GM21515 (cell line): ENCODE data around the gene INSC.

Source experiments
- ATAC-seq: cut with Tn5 transposase; IDR thresholded peaks from one replicate; pipeline ENCODE4 v1.9.1; 2021; ENCODE audit not compliant: unreplicated experiment

The INSC gene

GRCh38 chr11:15145151-15145550 is 30.4 kb downstream of the INSC start:
- ATAC-seq = no peak

DNA sequence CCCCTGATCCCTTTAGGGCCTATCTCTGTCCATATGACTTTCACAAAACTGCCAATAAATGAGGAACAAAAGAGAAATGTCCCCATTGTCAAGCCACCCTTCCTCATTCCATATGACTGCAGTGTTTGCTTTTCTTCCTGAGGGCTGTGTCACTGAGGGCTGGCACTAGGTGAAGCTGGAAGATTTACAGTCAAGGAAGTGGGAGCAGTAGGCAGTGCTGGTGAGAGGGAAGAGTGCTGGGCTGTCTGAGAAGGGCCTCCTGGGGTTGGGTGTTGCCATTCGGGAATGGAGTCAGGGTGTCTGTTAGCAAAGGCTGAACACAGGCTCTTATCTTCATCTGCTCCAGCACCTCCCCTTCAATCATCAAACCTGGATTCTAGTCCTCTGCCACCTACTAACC is 30.9 kb downstream of the INSC start:
- ATAC-seq = no peak

DNA sequence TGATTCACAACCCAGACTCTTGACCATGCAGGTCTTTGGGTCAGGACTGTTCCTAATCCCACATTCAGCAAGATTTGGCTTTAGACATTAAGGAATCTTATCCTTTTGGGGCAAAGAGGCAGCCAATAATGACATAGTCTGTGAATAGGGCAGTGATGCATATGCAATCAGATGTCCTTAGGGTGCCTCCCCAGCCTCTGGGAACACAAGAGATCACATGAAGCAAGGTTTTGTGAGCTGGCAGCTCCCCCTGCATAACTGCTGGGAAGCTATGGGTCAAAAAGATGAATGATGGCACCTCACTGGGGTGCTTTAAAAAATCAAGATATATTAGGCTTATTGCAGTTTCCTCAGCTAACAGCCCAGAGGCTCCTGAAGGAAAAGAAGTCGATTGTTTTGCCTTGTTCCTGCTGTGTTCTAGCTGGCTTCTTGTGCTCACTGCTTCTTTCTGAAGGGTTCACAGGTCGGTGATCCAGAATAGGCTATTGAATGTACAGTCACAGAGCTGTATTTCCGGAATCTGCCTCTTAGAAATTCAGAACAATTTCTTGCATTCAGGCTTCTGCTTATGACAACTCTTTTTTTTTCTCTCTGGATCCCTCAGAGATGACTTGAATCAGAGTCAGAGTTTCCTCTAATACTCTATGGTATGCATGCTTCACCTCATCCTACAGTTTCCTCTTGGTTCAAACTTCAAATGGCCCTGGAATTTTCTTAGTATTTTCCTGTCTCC is 31.7 kb downstream of the INSC start:
- no peak for ATAC-seq

GRCh38 chr11:15148169-15148568 is 33.4 kb downstream of the INSC start:
- ATAC-seq = no peak

GRCh38 chr11:15149050-15149449 is 34.3 kb downstream of the INSC start:
- no peak for ATAC-seq

DNA sequence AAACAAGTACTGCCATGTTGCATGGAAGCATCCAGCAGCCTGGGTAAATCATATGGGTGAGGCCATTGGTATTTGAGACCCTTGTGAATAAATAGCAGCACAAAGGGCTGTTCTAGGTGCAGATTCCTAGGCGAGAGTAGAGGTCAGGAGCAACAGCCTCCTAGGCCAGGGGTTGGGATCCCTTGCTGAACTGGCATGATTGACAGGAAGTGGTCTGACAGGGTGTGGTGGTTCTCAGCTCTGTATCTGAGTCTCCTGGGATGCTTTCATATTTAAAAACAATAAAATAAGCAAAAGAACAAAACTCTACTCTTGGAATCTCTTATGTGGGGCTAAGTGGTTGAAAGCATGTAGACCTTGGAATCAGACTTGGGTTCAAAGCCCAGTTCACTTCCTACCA is 35.8 kb downstream of the INSC start:
- no peak for ATAC-seq

DNA sequence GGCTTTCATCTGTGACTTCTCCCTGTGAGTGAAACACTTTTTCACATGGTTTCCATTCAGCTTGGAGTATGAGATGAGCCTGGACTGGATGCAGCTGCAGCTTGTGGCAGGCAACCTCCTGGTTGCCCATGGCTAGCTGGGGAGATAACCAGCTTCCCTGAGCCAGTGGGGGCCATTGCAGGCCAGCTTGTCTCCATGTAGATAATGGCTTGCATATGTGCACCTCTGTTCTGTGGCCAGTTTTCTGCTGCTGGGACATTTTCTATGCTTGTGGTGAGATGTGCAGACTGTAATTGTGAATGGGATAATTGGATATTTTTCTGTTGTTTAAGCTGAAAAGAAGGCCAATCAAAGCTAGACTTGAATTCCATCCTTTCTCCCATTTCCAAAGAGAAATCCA is 38.5 kb downstream of the INSC start:
- ATAC-seq = no peak

GRCh38 chr11:15157181-15157580 is 42.5 kb downstream of the INSC start:
- ATAC-seq = no peak

DNA sequence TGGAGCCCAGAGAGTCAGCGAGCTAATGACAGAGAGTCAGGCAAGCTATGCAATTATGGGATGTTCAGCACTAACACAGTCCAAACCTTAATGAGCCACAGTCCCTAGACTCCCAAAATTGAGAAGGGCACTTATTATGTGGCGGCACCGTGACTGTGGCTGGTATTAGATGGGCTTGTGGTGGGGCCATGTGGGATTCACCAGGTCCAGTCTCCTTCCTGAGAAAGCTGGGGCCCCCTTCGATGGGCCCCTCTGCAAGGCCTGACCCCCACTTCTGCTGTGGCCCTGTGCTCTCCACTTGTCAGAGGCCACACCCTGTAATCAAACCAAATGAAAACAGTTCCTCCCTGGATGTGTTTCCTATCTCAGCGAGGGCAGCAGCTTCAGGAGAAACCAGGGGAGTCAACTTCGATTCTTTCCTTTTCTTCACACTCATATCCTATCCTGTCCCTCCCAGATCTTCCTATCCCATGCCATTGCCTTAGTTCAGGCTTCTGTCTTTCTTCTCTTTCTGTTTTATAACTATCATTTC is 42.9 kb downstream of the INSC start:
- no peak for ATAC-seq

DNA sequence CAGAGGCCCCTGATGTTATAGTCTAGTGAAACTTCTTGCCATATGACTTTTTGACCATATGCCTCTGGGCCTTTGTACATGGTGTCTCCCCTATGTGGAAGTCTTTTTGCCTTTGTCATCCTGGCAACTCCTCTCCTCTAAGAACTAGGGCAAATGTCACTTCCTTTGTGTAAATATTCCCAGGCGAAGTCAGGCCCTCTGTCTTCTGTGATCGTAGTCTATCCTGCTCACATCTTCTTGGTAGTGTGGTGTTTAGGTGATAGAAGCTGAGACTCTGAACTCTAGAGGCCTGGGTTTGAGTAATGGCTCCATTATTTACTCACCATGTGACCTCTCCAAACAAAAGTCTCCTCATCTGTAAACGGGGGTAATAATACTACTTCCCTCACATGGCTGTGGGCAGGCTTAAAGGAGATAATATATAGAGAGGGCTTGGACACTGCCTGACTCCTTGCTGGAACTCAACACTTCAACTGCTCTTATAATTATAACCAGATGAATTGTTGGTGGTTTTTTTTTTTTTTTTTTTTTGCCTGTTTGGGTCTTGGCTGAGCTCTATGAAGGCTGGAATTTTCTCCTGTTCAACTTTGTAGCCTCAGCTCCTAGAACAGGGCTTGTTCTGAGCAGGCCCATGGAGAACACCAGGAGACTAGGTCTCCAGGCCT is 43.8 kb downstream of the INSC start:
- ATAC-seq = no peak

GRCh38 chr11:15159085-15159484 is 44.4 kb downstream of the INSC start:
- ATAC-seq = peak; percentile 87

DNA sequence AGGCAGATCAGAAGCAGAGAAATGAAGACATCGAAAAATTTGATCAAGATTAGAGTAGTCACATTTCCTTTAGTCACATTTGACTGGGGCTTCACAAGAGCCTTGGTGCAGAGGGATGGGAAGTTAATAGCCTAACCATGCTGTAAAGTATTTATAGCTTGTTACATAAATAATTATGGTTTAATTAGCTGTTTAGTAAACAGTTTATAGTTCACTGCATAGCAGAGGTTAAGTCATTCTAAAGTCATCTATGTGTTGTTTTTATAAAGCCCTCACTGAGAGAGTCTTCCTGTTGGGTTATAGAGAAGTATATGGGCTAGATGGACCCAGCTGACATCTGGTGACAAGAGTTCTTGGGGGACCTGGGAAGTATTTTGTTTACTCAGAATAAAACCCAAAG is 47.1 kb downstream of the INSC start:
- ATAC-seq = no peak

DNA sequence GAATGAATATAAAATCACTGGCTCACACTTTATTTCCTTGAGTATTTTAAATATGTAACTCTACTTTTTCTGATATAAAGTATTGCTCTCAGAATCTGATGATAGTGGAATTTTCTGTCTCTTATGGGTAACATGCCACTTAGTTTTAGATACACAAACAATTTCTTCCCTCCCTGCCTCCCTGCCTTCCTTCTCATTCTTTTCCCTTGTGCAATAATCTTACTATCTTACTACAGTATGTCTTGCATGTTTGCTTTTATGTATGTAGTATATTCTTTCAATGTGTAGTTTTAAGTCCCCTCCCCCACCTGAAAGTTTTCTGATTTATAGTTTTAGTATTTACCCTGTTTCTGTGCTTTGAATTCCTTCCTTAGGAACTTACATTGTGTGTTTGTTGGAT is 48.4 kb downstream of the INSC start:
- ATAC-seq = no peak

- ATAC-seq = no peak
Measured at GRCh38 chr11:15166204-15166603, 51.5 kb downstream of the INSC start.

DNA sequence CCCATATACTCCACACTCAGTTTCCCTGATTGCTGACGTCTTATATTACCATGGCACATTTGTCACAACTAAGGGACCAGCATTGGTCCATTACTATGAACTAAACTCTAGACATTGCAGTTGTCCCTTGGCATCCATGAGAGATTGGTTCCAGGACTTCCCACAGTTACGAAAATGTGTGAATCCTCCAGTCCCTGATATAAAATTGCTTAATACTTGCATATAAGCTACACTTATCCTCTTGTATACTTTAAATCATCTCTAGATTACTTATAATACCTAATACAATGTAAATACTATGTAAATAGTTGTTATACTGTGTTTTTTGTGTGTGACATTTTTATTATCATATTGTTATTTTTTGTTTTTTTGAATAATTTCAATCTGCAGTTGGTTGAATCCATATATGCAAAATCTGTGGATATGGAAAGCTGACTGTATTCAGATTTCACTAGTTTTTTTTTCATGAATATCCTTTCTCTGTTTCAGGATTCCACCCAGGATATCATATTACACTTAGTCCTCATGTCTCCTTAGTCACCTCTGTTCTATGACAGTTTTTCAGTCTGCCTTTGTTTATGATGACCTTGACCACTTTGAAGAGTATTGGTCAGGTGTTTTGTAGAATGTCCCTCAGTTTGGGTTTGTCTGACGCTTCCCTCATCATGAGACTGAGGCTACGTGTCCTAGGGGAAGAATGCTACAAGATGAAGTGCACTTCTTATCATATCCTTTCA is 55.3 kb downstream of the INSC start:
- no peak for ATAC-seq

GRCh38 chr11:15170698-15171097 is 56.0 kb downstream of the INSC start:
- no peak for ATAC-seq

DNA sequence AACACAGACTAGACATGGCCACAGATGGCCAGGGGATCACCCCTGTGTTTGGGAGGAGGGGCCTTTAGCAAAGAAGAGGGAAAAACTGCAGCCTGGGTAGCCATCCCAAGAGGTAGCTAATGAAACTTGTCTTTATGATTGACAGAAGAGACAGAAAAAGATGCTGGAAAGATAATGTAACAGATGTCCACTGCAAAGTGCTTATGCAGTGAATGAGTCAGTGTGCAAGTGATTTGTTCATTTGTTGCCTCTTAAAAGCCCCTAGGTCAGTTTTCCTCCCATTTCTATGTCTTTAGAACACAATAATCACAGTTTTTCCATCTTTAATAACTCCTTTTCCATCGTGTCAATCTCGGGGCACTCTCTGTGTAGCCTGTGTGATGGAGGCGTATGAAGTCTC is 57.2 kb downstream of the INSC start:
- no peak for ATAC-seq

GRCh38 chr11:15175831-15176230 is 61.1 kb downstream of the INSC start:
- no peak for ATAC-seq

GRCh38 chr11:15176646-15177163 is 62.0 kb downstream of the INSC start:
- ATAC-seq = no peak

DNA sequence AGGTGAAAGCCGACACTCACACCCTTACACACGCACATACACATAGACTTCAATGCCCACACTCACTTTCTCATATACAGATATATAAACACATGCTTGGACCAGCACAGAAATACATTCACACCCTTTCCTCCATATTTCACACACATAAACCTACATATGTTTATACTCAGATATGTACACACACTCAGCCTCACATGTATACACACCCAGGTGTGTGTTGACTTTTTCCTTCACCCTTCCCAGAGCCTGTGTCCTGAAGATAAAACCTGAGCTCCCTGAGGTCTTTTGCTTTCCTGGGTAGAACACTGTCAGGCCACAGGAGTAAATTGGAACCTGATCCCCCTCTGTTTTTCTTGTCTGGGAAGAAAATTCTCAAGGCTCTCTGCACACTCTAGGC is 62.8 kb downstream of the INSC start:
- no peak for ATAC-seq

GRCh38 chr11:15178214-15178613 is 63.5 kb downstream of the INSC start:
- no peak for ATAC-seq

DNA sequence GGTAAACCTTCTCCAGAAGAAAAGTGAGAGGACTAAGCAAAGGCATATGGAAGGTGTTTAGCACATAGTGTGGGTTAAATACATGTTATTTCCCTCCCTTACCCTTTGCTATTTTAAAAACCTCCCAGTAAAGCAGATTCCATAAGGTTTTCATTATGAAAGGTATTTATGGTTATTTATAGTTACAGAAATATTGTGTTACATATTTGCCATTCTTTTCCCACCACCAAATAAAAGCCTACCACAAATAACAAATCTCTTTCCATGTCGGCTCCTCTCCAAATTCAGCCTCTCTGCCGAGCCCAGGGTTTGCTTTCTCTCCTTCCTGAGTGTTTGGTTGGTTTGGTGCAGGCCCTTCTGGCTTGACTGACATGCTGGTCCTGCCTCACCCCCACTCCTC is 64.4 kb downstream of the INSC start:
- ATAC-seq = no peak
